Measurements from ENCODE around the gene CCDC88A. TPM values are rescaled to one million over a fixed set of nuclear protein-coding genes. Genes with fewer than 3 reads are reported as not detected.

Gene CCDC88A
- total RNA-seq, 1 donor = 54.3 TPM

DNA sequence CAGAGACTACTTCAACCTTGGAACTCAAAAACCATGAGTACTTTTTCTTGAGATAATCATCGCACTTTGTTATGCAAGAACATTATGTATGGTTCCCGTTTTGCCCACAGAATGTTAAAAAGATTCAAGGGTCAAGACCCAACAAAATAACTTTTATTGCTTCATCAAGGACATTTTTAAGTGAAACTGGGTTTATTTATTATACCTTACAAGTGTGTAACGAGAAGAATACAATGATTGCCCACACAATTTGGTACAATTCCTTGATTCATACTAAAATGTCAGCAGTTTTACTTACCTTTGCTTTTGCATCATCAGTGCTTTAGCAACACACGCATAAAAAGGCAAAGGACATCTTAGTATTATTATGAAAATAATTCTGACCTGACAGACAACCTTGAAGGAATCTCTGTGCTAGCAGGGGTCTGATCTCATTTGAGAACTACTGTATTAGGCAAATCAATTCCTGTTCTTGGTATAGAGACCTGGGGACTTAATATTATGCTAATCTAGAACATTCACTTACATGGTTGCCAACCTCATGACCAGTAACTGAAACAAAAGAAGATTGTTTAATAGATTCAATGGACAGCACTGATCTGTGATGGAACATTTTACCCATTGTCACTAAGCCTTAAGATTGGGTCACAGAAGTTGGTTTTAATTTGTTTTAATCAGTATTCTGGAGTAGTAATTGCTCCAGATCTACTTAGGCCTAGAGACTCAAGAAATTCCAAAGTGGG is 16.2 kb downstream of the CCDC88A start:
- Histone ChIP-seq H3K4me2 (ENCODE audit: insufficient read depth, low read length) (no peak overlapping the region), H3K4me1 (ENCODE audit: insufficient read depth, low read length) (peaks cover 12% of the 10 kb centered on the region), H3K27ac (ENCODE audit: low read depth, low read length) (no peak overlapping the region), H4K20me1 (ENCODE audit: insufficient read depth, low read length) (no peaks in the 10 kb centered on the region), H2AFZ (ENCODE audit: low read length) (no peak overlapping the region), H3K9me3 (ENCODE audit: low read depth, low read length) (no peaks in the 10 kb centered on the region), H3K36me3 (ENCODE audit: insufficient read depth, low read length) (peaks cover 14% of the 10 kb centered on the region), H3K27me3 (ENCODE audit: insufficient read depth, low read length) (no peaks in the 10 kb centered on the region), H3K79me2 (ENCODE audit: insufficient read depth, low read length) (peaks cover 53% of the 10 kb centered on the region), H3K4me3 (ENCODE audit: insufficient read depth, low read length) (no peak overlapping the region)
- no peak for DNase-seq (ENCODE audit: insufficient read length, low spot score, missing footprints)
- TF ChIP-seq, protein P1, sequence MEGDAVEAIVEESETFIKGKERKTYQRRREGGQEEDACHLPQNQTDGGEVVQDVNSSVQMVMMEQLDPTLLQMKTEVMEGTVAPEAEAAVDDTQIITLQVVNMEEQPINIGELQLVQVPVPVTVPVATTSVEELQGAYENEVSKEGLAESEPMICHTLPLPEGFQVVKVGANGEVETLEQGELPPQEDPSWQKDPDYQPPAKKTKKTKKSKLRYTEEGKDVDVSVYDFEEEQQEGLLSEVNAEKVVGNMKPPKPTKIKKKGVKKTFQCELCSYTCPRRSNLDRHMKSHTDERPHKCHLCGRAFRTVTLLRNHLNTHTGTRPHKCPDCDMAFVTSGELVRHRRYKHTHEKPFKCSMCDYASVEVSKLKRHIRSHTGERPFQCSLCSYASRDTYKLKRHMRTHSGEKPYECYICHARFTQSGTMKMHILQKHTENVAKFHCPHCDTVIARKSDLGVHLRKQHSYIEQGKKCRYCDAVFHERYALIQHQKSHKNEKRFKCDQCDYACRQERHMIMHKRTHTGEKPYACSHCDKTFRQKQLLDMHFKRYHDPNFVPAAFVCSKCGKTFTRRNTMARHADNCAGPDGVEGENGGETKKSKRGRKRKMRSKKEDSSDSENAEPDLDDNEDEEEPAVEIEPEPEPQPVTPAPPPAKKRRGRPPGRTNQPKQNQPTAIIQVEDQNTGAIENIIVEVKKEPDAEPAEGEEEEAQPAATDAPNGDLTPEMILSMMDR (IDR thresholded peaks at IDR 0.05; ENCODE audit: extremely low read depth, low read depth, low read length) = no peak

DNA sequence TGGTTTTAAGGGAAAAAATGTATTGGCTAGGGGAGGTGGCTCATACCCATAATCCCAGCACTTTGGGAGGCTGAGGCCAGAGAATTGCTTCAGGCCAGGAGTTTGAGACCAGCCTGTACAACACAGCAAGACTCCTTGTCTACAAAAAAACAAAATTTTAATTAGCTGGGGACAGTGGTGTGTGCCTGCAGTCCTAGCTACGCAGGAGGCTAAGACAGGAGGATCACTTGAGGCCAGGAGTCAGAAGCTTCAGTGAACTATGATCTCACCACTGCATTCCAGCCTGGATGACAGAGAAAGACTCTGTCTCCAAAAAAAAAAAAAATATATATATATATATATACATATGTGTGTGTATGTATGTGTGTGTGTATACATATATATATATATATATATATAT is 18.5 kb downstream of the CCDC88A start:
- Histone ChIP-seq H3K9me3 (ENCODE audit: low read depth, low read length) (no peaks in the 10 kb centered on the region), H4K20me1 (ENCODE audit: insufficient read depth, low read length) (no peaks in the 10 kb centered on the region), H3K36me3 (ENCODE audit: insufficient read depth, low read length) (peaks cover 12% of the 10 kb centered on the region), H3K27me3 (ENCODE audit: insufficient read depth, low read length) (no peaks in the 10 kb centered on the region), H3K79me2 (ENCODE audit: insufficient read depth, low read length) (peaks cover 38% of the 10 kb centered on the region), H2AFZ (ENCODE audit: low read length) (no peak overlapping the region), H3K27ac (ENCODE audit: low read depth, low read length) (no peak overlapping the region), H3K4me1 (ENCODE audit: insufficient read depth, low read length) (peaks cover 7% of the 10 kb centered on the region), H3K4me2 (ENCODE audit: insufficient read depth, low read length) (no peak overlapping the region), H3K4me3 (ENCODE audit: insufficient read depth, low read length) (no peak overlapping the region)
- TF ChIP-seq, protein P1 (IDR thresholded peaks at IDR 0.05; ENCODE audit: extremely low read depth, low read depth, low read length) = no peak
- no peak for DNase-seq (ENCODE audit: insufficient read length, low spot score, missing footprints)

DNA sequence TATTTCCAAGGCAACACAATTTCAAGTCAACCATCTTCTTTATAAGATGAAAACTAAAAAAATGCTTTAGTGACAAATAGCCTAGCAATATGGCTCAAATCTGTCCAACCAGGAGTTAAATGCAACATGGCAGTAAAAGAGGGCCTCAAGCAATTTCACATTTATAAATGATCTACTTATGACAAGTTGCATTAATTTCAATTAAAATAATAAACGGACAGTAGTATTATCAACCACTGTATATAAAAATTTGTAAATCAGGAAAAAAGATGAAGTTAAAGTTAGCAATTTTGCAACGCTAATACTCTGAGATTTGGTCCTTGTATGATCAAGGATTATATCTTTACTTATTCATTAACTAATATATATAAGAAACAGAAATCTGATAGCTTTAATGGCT is 19.3 kb downstream of the CCDC88A start:
- Histone ChIP-seq H3K79me2 (ENCODE audit: insufficient read depth, low read length) (peaks cover 39% of the 10 kb centered on the region), H3K4me1 (ENCODE audit: insufficient read depth, low read length) (peaks cover 7% of the 10 kb centered on the region), H3K36me3 (ENCODE audit: insufficient read depth, low read length) (peaks cover 4% of the 10 kb centered on the region), H2AFZ (ENCODE audit: low read length) (no peak overlapping the region), H3K27ac (ENCODE audit: low read depth, low read length) (no peak overlapping the region), H4K20me1 (ENCODE audit: insufficient read depth, low read length) (no peaks in the 10 kb centered on the region), H3K4me3 (ENCODE audit: insufficient read depth, low read length) (no peak overlapping the region), H3K4me2 (ENCODE audit: insufficient read depth, low read length) (no peak overlapping the region), H3K27me3 (ENCODE audit: insufficient read depth, low read length) (no peaks in the 10 kb centered on the region), H3K9me3 (ENCODE audit: low read depth, low read length) (no peaks in the 10 kb centered on the region)
- DNase-seq (ENCODE audit: insufficient read length, low spot score, missing footprints) = no peak
- TF ChIP-seq, protein P1 (IDR thresholded peaks at IDR 0.05; ENCODE audit: extremely low read depth, low read depth, low read length) = no peak

DNA sequence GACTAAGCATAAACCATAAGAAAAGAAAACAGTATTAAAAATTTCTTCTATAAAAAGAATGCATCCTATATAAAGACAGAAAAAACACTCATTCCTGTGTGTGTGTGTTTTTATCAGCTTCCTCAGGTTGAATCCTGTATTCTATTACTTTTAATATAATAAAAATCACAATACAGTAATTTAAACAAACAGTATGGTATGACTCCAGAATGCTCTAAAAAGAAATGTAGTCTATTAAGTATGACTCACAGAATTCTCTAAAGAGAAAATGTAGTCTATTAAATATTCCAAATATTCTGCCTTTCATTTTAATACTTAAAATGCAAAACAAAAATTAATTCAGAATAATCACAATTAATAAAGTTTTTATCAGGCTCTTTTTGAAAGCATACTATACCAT is 19.8 kb downstream of the CCDC88A start:
- no peak overlapping the region for H3K27ac ChIP-seq (ENCODE audit: low read depth, low read length)
- no peaks in the 10 kb centered on the region for H4K20me1 ChIP-seq (ENCODE audit: insufficient read depth, low read length)
- TF ChIP-seq, protein P1 (IDR thresholded peaks at IDR 0.05; ENCODE audit: extremely low read depth, low read depth, low read length) = no peak
- H3K36me3 ChIP-seq (ENCODE audit: insufficient read depth, low read length) = peaks cover 3% of the 10 kb centered on the region
- no peak overlapping the region for H2AFZ ChIP-seq (ENCODE audit: low read length)
- H3K79me2 ChIP-seq (ENCODE audit: insufficient read depth, low read length) = peaks cover 38% of the 10 kb centered on the region
- H3K4me3 ChIP-seq (ENCODE audit: insufficient read depth, low read length) = no peak overlapping the region
- H3K27me3 ChIP-seq (ENCODE audit: insufficient read depth, low read length) = no peaks in the 10 kb centered on the region
- no peaks in the 10 kb centered on the region for H3K9me3 ChIP-seq (ENCODE audit: low read depth, low read length)
- peaks cover 7% of the 10 kb centered on the region for H3K4me1 ChIP-seq (ENCODE audit: insufficient read depth, low read length)
- peak; percentile 70 for DNase-seq (ENCODE audit: insufficient read length, low spot score, missing footprints)
- H3K4me2 ChIP-seq (ENCODE audit: insufficient read depth, low read length) = no peak overlapping the region
